ENCODE measurements around the gene ELL. TPM values are rescaled to one million over a fixed set of nuclear protein-coding genes. Genes with fewer than 3 reads are reported as not detected.
"Not testable (repeated sequence)": the region's sequence is repeated elsewhere in the genome, so short reads cannot be mapped to it uniquely, and the experiment has no call there.

The ELL gene
- total RNA-seq, 1 donor from 2014 or later = 7.5 TPM

GRCh38 chr19:18536475-18536874 lies 14.6 kb upstream of the ELL start:
- intact Hi-C loops (cut with DNase I) = no loop called here
- no peak for ATAC-seq (ENCODE audit: poor library complexity)
- no peak for DNase-seq

- ATAC-seq (ENCODE audit: poor library complexity) = no peak
- no peak for DNase-seq
- intact Hi-C loops (cut with DNase I) = no loop called here
Observed at GRCh38 chr19:18533058-18533457, 11.2 kb upstream of the ELL start.

GRCh38 chr19:18532168-18532890 lies 10.5 kb upstream of the ELL start:
- ATAC-seq (ENCODE audit: poor library complexity) (no peak), DNase-seq (no peak)
- intact Hi-C loops (cut with DNase I) = no loop called here

- no peak for DNase-seq
- ATAC-seq (ENCODE audit: poor library complexity) = peak; percentile 10
- intact Hi-C loops (cut with DNase I) = no loop called here
Observed at GRCh38 chr19:18531485-18531884, 9.6 kb upstream of the ELL start.

- intact Hi-C loops (cut with DNase I) = no loop called here
- peak; percentile 8 for ATAC-seq (ENCODE audit: poor library complexity)
Observed at GRCh38 chr19:18529782-18530181, 7.9 kb upstream of the ELL start.

GRCh38 chr19:18526316-18526715 lies 4.4 kb upstream of the ELL start:
- intact Hi-C loops (cut with DNase I) = no loop called here
- no peak for DNase-seq
- ATAC-seq (ENCODE audit: poor library complexity) = no peak

More at GRCh38 chr19:18529782-18530181, 7.9 kb upstream of the ELL start:
- DNase-seq = no peak

GRCh38 chr19:18523841-18524240 lies 2.0 kb upstream of the ELL start:
- DNase-seq (no peak), ATAC-seq (ENCODE audit: poor library complexity) (no peak)
- intact Hi-C loops (cut with DNase I) = no loop called here

- DNase-seq; ATAC-seq (ENCODE audit: poor library complexity); intact Hi-C loops (cut with DNase I): not testable (repeated sequence)
Observed at GRCh38 chr19:18522862-18523440, 1.1 kb upstream of the ELL start.

- DNase-seq = peak; percentile 100
- intact Hi-C loops (cut with DNase I) = no loop called here
- ATAC-seq (ENCODE audit: poor library complexity) = peak; percentile 93
Observed at GRCh38 chr19:18522124-18522861, 423 bp upstream of the ELL start.

- DNase-seq (no peak), ATAC-seq (ENCODE audit: poor library complexity) (no peak)
- intact Hi-C loops (cut with DNase I) = no loop called here
Observed at GRCh38 chr19:18520848-18521691, 800 bp downstream of the ELL start.

- no peak for DNase-seq
- intact Hi-C loops (cut with DNase I) = no loop called here
- no peak for ATAC-seq (ENCODE audit: poor library complexity)
Observed at GRCh38 chr19:18519962-18520847, 1.7 kb downstream of the ELL start.

GRCh38 chr19:18518639-18519038 lies 3.2 kb downstream of the ELL start:
- no peak for ATAC-seq (ENCODE audit: poor library complexity)
- no peak for DNase-seq
- intact Hi-C loops (cut with DNase I) = no loop called here

- DNase-seq = no peak
- ATAC-seq (ENCODE audit: poor library complexity) = no peak
- intact Hi-C loops (cut with DNase I) = no loop called here
Observed at GRCh38 chr19:18517606-18518005, 4.3 kb downstream of the ELL start.

- DNase-seq (no peak), ATAC-seq (ENCODE audit: poor library complexity) (no peak)
- intact Hi-C loops (cut with DNase I) = no loop called here
Observed at GRCh38 chr19:18515959-18516358, 5.9 kb downstream of the ELL start.

GRCh38 chr19:18514800-18515682 lies 6.8 kb downstream of the ELL start:
- DNase-seq (peak; percentile 81), ATAC-seq (ENCODE audit: poor library complexity) (peak; percentile 54)
- intact Hi-C loops (cut with DNase I) = no loop called here

GRCh38 chr19:18513868-18514267 lies 8.0 kb downstream of the ELL start:
- DNase-seq (peak; percentile 70), ATAC-seq (ENCODE audit: poor library complexity) (peak; percentile 72)
- intact Hi-C loops (cut with DNase I) = no loop called here

- DNase-seq (no peak), ATAC-seq (ENCODE audit: poor library complexity) (no peak)
- intact Hi-C loops (cut with DNase I) = no loop called here
Observed at GRCh38 chr19:18510216-18510615, 11.7 kb downstream of the ELL start.
